HG03442 (cell line): ENCODE results near the gene BMP7.
"Not testable (repeated sequence)": the region's sequence is repeated elsewhere in the genome, so short reads cannot be mapped to it uniquely, and the experiment has no call there.

ENCODE experiments used
- ATAC-seq: cut with Tn5 transposase; IDR thresholded peaks from one replicate; pipeline ENCODE4 v1.9.1; 2021; ENCODE audit warnings: mild to moderate bottlenecking, moderate library complexity; ENCODE audit not compliant: unreplicated experiment

BMP7 gene

DNA sequence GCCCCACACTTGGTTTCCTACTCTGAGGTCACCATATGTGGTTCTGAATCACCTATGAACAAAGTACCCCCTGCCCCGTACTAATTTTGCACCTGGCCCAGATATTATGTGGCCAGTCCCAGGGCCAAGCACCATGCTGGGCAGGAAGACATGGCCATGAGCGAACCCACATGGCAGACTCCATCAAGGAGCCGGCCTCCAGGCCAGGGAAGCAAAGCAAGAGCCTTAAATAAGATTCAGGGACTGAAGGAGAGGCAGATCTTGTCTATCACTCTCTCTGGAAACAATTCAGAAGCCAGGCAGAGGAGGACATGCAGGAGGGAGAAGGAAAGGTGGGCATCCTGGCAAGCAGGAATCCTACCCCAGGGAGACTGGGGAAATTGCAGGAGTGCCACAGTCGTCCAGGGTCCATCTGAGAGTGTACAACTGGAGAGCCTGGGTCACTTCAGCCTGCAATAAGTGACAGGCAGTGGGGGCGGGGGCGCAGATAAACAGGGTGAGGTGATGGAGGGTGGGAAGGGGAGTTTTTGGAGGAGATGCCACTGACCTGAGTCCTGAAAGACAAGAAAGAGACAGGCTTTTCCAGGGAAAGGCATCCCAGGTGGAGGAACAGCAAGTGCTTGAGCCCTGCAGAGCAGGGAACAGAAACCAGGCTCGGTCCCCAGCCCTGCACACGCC is 2.1 kb upstream of the BMP7 start:
- ATAC-seq: no peak

DNA sequence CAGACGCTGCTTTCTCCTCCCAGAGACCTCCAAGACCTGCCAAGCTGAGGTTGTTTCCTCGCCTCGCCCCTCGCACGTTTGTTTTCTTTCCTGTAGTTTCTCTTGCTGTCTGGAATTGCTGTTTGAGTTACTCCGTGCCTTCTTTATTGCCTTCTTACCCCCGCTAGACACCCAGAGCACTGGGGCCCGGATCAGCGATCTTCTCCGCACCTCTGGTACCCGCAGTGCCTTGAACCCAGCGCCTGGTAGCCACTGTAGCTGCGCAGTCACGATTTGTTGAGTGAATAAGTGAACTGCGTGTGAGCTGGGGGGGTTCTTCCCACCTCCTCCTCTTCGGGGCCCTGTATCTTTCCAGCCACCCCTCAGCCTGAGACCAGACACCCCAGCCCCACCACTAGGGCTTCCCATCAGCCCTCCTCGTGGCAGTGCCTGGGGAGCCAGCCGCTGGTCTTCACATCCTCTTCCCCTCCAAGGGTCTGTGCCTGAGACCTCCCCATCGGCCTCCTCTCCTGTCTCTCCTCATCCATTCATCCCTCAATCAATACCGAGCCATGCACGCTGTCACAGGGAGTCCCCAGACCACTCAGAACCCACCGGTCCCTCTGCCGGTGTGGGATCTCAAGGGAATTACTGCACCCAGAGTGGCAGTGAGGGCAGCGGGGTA is 849 bp upstream of the BMP7 start:
- ATAC-seq: no peak

DNA sequence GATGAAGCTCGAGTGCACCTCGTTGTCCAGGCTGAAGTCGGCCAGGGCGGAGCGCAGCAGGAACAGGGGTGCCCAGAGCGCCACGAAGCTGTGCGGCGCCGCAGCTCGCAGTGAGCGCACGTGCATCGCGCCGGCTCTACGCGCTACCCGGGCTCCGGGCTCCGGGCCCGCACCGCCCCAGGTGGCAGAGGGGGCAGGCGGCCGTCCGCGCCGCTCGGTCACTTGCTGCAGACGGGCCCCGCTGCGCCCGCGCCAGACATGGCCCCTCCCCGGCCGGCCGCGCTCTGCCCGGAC is 497 bp downstream of the BMP7 start:
- no peak for ATAC-seq

DNA sequence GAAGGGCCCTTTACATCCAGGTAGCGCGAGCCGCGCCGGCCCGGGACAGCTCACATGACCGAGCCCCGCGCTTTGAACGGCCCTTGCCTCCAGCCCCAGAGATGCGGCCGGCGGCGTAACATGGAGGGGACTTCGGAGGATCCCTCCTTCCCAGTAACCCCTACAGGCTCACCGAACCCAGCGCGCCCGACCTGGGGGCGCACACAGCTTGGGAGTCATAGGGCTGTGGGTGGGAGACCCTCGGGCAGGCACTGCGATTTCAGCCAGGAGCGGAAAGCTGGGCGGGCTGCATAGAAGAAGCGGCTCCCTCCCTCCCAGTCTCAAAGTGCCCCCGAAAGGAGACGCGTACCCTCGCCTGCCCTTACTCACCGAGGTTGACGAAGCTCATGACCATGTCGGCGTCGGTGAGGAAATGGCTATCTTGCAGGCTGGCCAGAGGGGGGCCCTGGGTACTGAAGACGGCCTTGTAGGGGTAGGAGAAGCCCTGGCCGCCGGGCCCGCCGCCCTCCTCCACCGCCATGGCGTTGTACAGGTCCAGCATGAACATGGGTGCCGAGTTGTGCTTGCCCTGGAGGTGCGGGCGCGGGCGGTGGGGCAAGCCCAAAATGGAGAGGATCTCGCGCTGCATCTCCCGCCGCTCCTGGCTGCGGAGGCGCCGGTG is 975 bp downstream of the BMP7 start:
- ATAC-seq: no peak

DNA sequence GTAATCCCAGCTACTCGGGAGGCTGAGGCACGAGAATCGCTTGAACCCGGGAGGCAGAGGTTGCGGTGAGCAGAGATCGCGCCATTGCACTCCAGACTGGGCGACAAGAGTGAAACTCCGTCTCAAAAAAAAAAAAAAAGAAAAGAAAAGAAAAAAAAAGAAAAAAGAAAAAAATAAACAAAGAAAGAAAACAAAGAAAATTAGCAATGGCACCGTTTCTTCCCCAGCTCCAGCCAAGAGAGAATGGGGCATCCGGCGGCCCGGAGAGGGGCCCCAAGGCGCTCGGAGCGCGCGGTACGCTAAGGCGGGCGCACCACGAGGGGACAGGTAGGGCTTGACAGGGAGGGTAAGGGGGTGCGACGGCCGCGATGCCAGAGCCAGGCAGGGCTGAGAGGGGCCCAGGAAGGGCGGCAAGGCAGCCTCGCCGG is 1.5 kb downstream of the BMP7 start:
- ATAC-seq: not testable (repeated sequence)

DNA sequence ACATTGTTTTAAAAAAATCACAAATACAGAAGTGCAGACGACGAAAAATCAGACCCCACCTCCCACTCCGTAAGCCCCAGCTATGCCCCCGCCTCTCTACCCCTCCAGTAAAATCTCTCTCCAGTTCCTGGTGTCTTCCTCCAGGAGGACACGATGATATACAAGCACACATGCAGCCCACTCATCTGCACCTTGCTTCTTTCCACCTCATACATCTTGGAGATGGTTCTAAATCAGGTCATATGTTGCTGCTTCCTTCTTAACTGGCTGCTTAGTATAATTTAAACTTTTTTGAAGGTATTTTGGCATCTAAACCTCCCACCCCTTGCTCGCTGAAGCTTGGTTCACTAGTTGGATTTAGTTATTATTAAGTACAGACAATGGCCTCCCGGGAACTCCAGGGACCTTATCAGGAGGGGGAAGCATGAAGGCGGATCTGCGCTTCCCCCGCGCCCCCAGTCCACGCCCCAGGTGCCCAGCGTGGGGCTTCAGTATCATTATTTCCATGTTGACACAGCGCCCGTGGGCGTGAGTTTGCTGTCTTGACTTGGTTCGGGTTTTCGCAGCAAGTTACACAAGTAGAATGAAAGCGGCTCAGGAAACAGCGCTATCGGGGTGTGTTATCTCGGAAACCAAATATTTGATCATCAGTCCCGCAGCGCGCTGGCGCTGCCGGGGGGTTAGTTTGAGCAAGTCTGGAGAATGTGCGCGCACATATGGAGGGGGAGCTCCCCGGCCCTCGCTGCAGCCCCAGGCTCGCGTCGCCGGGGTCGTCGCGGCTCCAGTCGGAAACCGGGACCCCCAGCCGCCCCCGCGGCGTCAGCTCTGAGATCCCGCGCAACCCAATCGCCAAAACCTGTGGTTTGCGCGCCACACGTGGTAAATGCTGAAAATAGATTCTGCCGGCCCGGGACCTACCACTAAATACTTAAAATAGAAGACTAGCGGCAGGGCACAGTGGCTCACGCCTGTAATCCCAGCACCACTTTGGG is 2.3 kb downstream of the BMP7 start:
- no peak for ATAC-seq

DNA sequence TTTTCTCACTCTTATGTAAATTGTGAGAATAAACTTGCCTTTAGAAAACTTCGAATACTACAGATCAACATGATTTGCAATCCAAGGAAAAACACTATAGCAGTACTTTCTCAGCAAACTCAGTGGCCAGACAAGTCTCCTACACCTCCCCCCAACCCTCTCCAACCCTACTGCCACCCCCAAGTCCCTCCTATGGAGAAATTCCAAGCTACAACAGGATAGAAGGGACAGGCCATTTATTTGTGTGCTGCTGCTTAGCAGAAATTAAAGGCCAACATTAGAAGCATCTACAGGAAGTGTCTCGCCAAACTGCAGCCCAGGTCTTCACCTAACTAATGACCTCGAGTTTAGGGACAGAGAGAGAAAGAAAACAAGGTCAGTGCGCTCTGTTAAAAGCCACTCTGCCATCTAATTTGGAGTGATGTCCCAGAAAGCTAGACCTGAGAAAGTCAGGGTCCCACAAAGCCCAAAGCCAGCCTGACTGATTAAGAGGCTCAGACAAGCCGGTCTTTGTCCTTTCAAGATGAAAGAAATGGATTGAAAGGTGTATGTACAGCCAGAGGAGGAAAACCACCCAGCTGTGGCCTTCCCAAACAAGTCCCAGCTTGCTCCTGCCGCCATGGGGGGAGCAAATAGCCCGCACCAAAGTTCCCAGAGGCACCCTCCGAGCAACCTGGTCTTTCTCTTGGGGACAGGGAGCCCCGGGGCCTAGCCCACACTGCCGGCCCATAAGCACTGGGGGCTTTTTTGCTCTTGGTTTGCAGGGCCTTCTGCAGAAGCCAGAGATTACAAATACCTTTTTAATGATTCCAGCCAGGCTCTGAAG is 3.4 kb downstream of the BMP7 start:
- no peak for ATAC-seq

DNA sequence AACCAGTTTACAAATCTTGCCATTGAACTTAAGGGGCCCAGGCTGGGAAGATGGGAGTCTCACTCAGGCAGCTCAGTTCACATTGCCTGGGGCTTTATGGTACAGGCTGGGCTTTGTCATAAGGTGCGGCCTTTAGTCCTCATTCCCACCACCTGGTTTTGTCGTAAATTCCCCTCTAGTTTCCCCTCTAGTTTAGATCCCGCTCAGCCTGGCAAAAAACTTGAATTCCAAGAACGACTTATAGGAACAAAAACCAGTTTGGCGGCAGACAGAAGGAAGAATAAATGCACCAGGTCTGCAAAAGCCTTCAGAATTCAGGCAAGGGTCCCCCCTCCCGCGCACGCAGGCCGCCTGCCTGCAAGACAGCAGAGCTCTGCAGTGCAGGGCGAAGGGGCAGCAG is 4.1 kb downstream of the BMP7 start:
- ATAC-seq: no peak

DNA sequence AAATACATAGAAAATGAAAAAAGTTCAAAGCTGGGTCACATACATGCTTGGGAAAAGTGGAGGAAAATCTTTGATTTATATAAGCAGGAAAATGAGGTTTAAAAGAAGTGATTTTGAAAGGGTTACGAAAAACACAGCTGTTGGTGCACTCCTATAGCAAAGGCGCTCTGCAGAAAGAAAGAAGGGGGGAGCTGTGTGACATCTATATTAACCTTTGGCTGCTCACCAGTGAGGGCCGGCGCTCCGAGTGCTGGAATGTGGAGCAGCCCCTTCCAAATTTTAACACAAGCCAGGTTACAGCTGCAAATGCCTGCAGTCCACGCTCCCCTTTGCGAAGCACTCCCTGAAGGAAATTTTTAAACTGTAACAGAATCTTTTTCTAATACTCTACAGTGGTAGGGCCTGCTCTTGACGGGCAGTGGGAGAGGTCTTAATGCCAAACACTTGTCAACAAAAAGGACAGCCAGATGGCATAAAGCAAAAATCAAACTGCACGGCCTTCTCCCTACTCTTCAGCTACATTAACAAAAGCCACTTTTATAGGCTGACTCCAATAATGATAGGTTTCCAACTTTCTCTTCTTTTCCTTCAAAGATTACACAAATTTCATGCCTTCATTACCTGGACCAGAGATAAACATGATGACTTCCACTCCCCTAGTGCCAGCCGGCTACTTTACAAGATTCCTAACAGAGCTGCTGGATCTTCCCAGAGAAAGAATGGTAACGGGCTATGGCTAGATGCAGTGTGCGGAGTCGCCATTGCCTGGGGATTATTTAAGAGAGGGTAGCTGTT is 4.8 kb downstream of the BMP7 start:
- ATAC-seq: no peak

DNA sequence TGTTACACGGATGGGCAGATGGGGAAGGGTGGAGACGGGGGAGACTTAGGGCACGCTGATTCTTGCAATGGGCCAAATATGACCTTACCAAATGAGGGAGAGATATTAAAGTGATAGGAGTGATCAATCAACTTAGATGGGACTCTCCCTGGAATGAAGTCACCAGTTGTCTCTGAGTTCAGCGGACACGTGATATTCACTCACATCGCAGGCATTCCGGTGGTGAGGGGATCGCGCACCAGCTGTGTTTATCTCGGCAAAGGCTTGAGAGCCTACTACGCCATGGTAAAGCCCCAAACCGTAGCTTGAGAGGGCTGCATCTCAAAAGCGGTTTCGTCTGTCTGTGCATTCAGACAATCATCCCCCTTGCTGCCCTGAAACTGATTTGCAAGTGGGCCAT is 5.5 kb downstream of the BMP7 start:
- no peak for ATAC-seq

DNA sequence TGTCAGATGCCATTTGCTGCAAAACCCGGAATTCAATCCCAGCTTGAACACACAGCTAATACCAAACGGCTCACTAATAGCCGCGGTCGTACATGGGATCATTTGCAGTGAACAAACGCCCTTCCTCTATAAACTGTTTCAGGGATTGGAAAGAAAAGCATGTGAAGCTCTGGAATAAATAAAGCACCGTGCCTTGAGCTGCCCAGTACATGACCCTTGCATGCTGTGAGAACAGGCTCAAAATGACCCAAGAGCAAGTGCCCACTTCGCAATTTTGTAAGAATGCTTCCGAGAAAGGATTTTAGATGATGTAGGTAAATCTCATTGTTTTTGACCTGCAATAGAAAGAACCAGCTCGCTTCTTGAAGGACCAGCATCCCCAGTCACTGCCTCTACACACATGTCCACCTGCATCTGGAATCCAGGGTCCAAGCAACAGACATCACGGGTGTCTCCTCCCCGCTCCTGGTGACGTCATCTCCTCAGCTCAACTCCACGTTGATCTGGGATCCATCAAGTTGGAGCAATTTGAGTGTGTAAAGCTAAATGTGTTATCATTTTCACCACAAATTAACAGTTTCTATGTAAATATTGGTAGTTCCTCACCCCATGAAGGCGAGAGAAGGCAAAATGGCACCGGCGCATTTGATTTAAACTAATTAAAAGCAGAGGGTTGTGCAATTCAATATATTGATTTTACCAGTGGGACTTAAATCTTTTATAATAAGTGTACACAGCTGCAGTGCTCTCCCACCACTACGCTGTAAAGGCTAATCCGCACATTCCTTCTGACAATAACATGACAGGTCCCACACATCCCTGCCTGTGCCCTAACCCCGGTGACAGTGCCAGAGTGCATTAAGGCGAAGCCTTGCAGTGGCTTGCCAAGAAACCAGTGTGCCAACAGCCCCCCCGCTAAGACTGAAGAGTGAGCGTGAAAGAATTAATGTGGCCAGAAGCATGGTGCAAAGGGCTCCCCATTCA is 6.2 kb downstream of the BMP7 start:
- ATAC-seq: no peak

DNA sequence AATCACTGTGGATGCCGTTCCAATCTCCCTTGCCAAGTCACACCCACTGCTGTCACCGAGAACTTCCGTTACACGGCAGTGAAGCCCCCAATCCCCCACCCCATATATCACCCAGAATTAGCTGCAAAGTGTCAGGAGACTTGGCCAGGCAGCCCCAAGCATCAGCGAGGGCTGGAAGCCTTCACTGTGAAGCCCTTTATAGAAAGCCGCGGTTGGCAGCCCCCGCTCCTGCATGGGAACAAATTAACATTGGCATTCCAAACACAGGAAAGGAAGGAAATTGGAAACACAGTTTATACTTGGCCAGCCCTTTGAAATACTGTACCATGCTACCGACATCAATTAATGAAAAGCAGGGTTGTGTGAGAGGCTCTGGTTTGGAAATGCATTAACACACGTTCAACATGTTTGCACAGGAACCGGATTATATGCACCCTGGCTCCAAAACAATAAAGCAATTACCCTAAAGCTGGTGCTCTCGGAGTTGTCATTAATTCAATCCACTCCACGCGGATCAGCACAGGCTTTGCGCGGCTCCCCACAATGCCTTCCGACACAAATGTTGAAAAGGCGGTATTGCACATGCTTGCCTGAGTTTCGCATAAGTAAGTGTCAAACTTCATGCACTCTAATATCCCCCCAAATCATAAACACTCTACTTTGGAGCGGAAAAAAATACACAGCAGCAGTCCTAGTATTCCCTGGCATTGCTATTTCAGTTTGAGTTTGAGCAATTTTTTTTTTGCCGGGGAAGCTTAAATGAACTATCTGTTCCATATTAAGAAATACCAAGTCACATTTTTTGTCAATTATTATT is 7.1 kb downstream of the BMP7 start:
- no peak for ATAC-seq

DNA sequence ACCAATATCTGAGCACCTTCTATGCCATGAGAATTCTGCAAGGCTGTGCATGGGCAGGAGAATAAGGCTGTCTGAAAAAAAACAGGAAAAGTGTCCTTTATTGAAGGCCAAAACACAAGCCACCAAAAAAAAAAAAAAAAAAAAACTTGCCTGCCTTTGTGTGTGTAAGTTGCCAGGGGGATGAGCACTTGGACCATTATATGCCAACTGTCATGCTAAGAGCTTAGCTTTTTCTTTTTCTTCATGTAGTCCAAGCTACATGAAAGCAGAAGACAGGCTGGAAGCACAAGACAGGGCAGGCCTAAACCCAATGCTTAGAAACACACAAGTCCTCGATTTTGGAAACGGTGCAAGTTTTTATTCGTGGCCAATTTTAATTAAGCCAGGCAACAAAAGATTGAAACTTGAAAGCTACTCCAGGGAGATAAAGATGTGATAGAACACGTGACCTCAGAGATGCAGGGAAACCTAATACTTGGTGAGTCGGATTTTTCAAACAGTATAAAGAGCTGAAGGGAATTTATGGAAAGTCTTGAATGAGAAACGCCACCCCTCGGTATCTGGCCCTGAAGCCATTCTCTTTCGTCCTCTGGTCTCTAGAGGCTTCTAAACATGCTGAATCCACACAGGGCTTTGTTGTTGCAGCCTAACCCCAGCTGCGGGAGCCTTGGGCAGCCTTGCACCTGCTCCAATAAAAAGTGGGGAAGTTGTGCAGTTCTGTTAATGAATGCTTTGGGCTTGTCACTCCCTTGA is 8.6 kb downstream of the BMP7 start:
- no peak for ATAC-seq

DNA sequence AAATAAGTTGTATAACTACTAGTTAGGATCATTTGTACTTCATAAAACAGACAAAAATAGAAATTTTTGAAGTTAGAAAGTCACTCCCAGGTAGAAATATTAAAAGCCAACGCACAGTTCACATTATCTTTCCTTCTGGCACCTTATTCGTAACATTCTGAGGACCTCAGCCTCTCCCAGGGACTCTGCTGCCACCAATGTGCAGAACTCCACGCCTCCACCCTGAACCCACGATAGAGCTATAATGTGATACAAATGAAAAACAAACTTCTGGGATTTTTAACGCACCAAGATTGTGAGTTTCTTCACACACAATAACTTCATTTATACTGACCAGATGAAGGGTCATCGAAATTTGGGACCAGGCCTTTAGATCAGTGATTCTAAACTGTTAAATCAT is 9.5 kb downstream of the BMP7 start:
- no peak for ATAC-seq

DNA sequence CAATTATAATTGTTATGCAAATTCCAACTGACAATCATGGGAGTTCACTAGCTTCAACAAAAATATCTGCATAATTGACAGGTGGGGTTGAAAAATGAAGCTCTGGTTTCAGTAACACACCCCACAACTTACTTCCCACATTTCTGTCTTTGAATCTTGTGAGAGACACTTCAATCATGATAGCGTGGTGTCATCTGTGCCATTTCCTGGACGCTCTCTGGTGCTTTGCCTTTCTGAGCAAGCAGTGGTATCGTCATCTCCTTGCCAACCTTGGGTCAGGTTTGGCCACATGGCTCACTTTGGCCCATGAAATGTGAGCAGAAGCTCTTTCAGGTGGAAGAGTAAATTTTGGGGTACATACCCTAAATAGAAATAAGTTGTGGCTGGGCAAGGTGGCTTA is 10.2 kb downstream of the BMP7 start:
- no peak for ATAC-seq

DNA sequence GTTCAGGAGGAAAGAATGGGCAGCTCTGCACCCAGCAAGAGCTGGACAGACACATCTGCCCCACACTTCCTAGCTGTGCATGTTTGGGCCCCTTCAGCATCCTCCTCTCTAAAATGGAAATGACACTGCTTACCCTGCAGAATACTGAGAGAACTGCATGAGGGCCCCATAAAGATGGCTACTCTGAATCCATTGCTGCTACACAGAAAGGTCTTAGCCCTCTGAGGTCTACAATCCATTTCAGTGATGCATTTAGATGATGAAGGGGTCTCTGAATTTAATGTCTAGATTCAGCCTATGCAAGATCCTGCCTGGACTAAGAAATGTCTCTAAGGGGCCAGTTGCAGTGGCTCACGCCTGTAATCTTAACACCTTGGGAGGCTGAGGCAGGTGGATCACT is 11.3 kb downstream of the BMP7 start:
- ATAC-seq: no peak

DNA sequence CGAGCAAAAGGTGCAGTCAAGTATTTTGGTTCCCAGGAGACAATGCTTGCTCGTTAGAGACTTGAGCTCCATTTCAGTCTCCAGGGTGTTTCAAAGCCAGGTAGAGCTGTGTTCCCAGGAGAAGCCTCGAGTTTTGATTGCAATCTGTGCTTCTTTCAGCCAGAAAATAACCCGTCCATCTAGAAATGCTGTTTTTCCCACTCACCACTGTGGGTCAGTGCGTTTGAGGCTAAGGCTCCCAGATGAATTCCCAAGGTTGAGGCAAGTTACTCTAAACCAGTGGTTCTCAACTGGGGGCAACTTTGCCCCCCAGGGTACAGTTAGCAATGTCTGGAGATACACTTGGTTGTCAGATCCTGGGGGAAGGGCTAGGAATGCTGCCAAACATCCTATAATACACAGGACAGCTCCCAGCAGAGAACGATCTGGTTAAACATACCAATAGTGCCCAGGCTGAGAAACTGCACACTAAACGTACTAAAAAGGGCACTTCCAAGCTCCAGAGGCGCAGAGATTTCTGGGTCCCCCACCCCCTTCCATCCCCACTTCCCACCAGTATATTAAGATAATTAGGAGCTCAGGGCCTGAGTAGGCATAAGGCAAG is 13.8 kb downstream of the BMP7 start:
- ATAC-seq: no peak
